ENCODE results near the gene RASSF5. TPM values are rescaled to one million over a fixed set of nuclear protein-coding genes. Genes with fewer than 3 reads are reported as not detected.
"Not testable (repeated sequence)": the region's sequence is repeated elsewhere in the genome, so short reads cannot be mapped to it uniquely, and the experiment has no call there.

RASSF5 gene
- total and polyA plus RNA-seq, 10 of the 15 experiments (the other 5 are each of a cell fraction or from before 2014, with no cell fraction given), result 14.0 to 89.6 (median 68.9) TPM

- TF ChIP-seq RUNX3 (IDR thresholded peaks at IDR 0.05; ENCODE audit: low read length), result no peak
- TF ChIP-seq USF1 (IDR thresholded peaks at IDR 0.05; ENCODE audit: borderline replicate concordance, extremely low read length, insufficient read depth, low read depth, low read length), result no peak
- no peak for TF ChIP-seq TARDBP (IDR thresholded peaks at IDR 0.05; ENCODE audit: borderline replicate concordance)
- no peak for TF ChIP-seq HDAC2 (IDR thresholded peaks at IDR 0.05)
- TF ChIP-seq STAT3 (IDR thresholded peaks at IDR 0.05; ENCODE audit: low read depth, low read length), result no peak
- TF ChIP-seq ZNF274 (IDR thresholded peaks at IDR 0.05; ENCODE audit: insufficient read depth, insufficient read length), result no peak
- TF ChIP-seq CTCF (IDR thresholded peaks at IDR 0.05 in 2 of 3, conservative IDR thresholded peaks at IDR 0.05 in 1 of 3; ENCODE audit: control insufficient read depth in 2 of 3, extremely low read depth in 1 of 3, insufficient read depth in 1 of 3, low read depth in 3 of 3, low read length in 3 of 3), result no peak
Observed at GRCh38 chr1:206482611-206483010, 24.7 kb upstream of the RASSF5 start (continued).

GRCh38 chr1:206483864-206484263, 23.5 kb upstream of the RASSF5 start:
- H3K79me2 ChIP-seq (ENCODE audit: control insufficient read depth, insufficient read depth, low read length); H4K20me1 ChIP-seq (ENCODE audit: control insufficient read depth, insufficient read depth); H3K4me3 ChIP-seq; intact Hi-C loops (cut with micrococcal nuclease; ENCODE audit: unreplicated experiment); H3K9ac ChIP-seq (ENCODE audit: control insufficient read depth, insufficient read depth, low read length); in situ Hi-C loops (cut with MboI); DNase-seq (ENCODE audit: low read depth, low spot score); ATAC-seq; H3K27ac ChIP-seq (ENCODE audit: control insufficient read depth, insufficient read depth); BruUV-seq (replicated peaks); H3K9me3 ChIP-seq (replicated peaks; ENCODE audit: control insufficient read depth, insufficient read depth, low read length); H3K4me2 ChIP-seq (ENCODE audit: control insufficient read depth, insufficient read depth); FAIRE-seq; H3K27me3 ChIP-seq (replicated peaks in 1 of 2; ENCODE audit: control insufficient read depth in 2 of 2, insufficient read depth in 2 of 2, low read length in 1 of 2); H2AFZ ChIP-seq (ENCODE audit: control insufficient read depth, low read depth, low read length): not testable (repeated sequence)
- WGBS (ENCODE audit: insufficient coverage, insufficient replicate concordance, low lambda C conversion rate, missing lambda C conversion rate), result 96% methylated on average over 1 of the region's 1 CpG
- peaks cover 17 to 29% of the 10 kb centered on the region in 2 experiments for H3K36me3 ChIP-seq (ENCODE audit: control insufficient read depth in 2 of 2, insufficient read depth in 2 of 2, low read length in 1 of 2)
- peaks cover 12% of the 10 kb centered on the region for H3K4me1 ChIP-seq (ENCODE audit: control insufficient read depth, insufficient read depth, low read length)
- SMC1A ChIA-PET (ENCODE audit: uncharacterized antibody, unreplicated experiment), result interaction anchor here (0.7 to 1.8 kb wide), 4 partner anchors 9 to 1229 kb away, joined by 3 to 7 read pairs (median 4); no protein-coding TSS in a partner anchor
- RAD21 ChIA-PET (ENCODE audit: unreplicated experiment), result interaction anchor here (0.7 kb wide), 1 partner anchor 482 kb away, joined by 5 read pairs; no protein-coding TSS in a partner anchor
- CTCF ChIA-PET, result interaction anchor here (1.0 to 10.7 kb wide), 4 partner anchors 12 to 100 kb away, joined by 3 to 199 read pairs (median 4); no protein-coding TSS in a partner anchor
- POLR2A ChIA-PET, result interaction anchor here (3.0 kb wide), 1 partner anchor 14 kb away, joined by 12 read pairs; the partner anchor contains the start of gene IKBKE
